ENCODE data around the gene DOCK8.
"Not testable (repeated sequence)": the region's sequence is repeated elsewhere in the genome, so short reads cannot be mapped to it uniquely, and the experiment has no call there.

DNA sequence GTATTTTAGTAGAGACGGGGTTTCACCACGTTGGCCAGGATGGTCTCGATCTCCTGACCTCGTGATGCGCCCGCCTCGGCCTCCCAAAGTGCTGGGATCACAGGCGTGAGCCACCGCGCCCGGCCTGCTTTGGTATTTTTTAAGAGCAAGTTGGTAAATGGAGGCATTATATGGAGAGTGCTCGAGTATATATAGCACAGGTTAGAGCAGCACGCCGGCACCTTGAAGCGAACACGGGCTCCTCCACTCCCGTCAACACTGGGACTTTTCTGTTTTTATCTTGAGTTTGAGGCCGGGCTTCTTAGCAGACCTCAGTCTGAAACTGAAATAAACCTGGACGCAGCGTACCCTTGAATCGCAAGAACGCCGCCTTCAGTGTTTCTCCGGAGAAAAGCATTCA is 764 bp upstream of the DOCK8 start:
- TF ChIP-seq, protein P1, sequence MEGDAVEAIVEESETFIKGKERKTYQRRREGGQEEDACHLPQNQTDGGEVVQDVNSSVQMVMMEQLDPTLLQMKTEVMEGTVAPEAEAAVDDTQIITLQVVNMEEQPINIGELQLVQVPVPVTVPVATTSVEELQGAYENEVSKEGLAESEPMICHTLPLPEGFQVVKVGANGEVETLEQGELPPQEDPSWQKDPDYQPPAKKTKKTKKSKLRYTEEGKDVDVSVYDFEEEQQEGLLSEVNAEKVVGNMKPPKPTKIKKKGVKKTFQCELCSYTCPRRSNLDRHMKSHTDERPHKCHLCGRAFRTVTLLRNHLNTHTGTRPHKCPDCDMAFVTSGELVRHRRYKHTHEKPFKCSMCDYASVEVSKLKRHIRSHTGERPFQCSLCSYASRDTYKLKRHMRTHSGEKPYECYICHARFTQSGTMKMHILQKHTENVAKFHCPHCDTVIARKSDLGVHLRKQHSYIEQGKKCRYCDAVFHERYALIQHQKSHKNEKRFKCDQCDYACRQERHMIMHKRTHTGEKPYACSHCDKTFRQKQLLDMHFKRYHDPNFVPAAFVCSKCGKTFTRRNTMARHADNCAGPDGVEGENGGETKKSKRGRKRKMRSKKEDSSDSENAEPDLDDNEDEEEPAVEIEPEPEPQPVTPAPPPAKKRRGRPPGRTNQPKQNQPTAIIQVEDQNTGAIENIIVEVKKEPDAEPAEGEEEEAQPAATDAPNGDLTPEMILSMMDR (IDR thresholded peaks at IDR 0.05): not testable (repeated sequence)
- not testable (repeated sequence) for TF ChIP-seq POLR2A (IDR thresholded peaks at IDR 0.05)
